GM12872 (cell line): ENCODE results near the gene CADM1.

Source experiments
- CTCF ChIP-seq: IDR thresholded peaks from 3 replicates; pipeline ENCODE4 v1.5.1; 2011; ENCODE audit warnings: low read depth, mild to moderate bottlenecking, low read length, moderate library complexity; ENCODE audit not compliant: insufficient read depth

Gene CADM1

GRCh38 chr11:115263799-115264656 lies 240.2 kb downstream of the CADM1 start:
- no peak for TF ChIP-seq CTCF

- no peak for TF ChIP-seq CTCF
These were observed 246.0 kb downstream of the CADM1 start for GRCh38 chr11:115258216-115258615.

GRCh38 chr11:115257678-115258077 lies 246.5 kb downstream of the CADM1 start:
- no peak for TF ChIP-seq CTCF

GRCh38 chr11:115257270-115257669 lies 246.9 kb downstream of the CADM1 start:
- no peak for TF ChIP-seq CTCF

GRCh38 chr11:115256397-115257197 lies 247.6 kb downstream of the CADM1 start:
- no peak for TF ChIP-seq CTCF

GRCh38 chr11:115255006-115255762 lies 249.0 kb downstream of the CADM1 start:
- no peak for TF ChIP-seq CTCF

DNA sequence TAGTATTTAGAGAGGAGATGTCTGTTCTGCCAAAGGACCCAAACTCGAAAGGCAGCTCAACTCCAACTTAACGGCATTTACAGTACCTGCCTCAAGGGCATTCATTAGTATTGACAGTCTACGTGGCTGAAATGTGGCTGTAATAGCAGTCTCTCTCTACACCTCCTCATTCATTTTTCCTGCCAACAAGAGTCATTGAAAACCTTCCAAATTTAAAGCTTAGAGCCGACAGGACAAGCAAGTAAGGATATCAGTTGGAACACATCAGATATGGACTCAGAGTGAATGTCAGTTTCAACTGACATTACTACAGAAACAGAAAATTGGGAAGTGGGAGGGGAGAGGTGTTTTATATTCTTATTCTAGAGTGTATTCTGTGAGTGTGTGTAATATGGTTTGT lies 253.1 kb downstream of the CADM1 start:
- no peak for TF ChIP-seq CTCF
